Mucosa of descending colon (tissue), 3 donors: ENCODE results near the gene SLTM. TPM values are rescaled to one million over a fixed set of nuclear protein-coding genes. Genes with fewer than 3 reads are reported as not detected.
"Not testable (repeated sequence)": the region's sequence is repeated elsewhere in the genome, so short reads cannot be mapped to it uniquely, and the experiment has no call there.

Experiments used
- ATAC-seq: fragments of 200-7000 bp; cut with Tn5 transposase; one replicate; pipeline ENCODE4 v1.9.1; 2020; ENCODE audit warnings: mild to moderate bottlenecking, moderate library complexity
- DNase-seq, 3 donors: peaks; one replicate each; pipeline ENCODE4 v3.0.0-alpha.2; 2020
- H3K36me3 ChIP-seq: fragments of 200-600 bp; one replicate; pipeline ENCODE4 v1.8.0; 2021; ENCODE audit warnings: low read depth, mild to moderate bottlenecking
- H3K4me1 ChIP-seq: fragments of 200-600 bp; one replicate; pipeline ENCODE4 v1.8.0; 2021; ENCODE audit warnings: low read depth, mild to moderate bottlenecking
- H3K4me3 ChIP-seq: fragments of 200-600 bp; one replicate; pipeline ENCODE4 v1.8.0; 2021; ENCODE audit warnings: mild to moderate bottlenecking
- H3K9me3 ChIP-seq: fragments of 200-600 bp; one replicate; pipeline ENCODE4 v1.8.0; 2021; ENCODE audit warnings: mild to moderate bottlenecking
- intact Hi-C, 2 donors: fragments of 100-400 bp; cut with DNase I in 1 of 2; cut with micrococcal nuclease in 1 of 2; formaldehyde crosslinking; loops; one replicate each; pipeline versions ENCODE4 v1.11.0 to v1.11.1; 2022; cut with DNase I, micrococcal nuclease
- total RNA-seq, 3 donors: library from RNA; stranded (reverse); fragmentation: NEBNext Ultra II Directional in 2 of 3; extraction: Animal tissue kit (Norgen Biotek cat#: 25700) in 2 of 3; gene quantifications; one replicate each; pipeline versions ENCODE4 v1.2.1 to v1.2.4, GENCODE V29; 2021 to 2023
- TF ChIP-seq, protein P1 (sequence below): fragments of 200-600 bp; IDR thresholded peaks from one replicate; pipeline ENCODE4 v1.8.0; 2022; ENCODE audit warnings: antibody characterized with exemption, mild to moderate bottlenecking
- donor health status: DM: no; HTN: no; CAD: no; lungs with moderate emphysema.
- donor health status: DM: no; HTN: no; CAD: no.
- donor health status: DM: no; HTN: yes; CAD: no.

Gene SLTM
- total RNA-seq, 3 donors from 2014 or later: 75.6 to 94.7 (median 82.8) TPM

DNA sequence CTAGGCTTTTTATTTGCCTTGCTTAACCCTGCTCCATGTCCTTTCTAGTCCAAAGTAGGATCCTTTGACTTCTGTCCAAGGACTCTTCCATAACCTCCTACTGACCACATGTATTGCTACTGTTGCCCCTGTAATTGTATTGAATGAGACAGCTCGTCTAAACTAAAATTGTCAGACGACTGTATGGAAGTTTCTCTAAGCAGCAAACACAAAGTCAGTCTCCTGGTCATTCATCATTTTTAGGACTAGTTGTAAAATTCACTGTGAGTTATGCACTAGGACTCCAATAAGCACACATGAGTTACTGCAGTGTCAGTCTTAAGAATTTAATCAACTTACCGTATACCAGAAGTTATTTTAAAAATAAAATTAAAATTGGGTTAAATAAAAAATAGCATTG is 32.8 kb downstream of the SLTM start:
- peaks cover 4% of the 10 kb centered on the region for H3K36me3 ChIP-seq
- ATAC-seq (no peak), DNase-seq (no peak)
- TF ChIP-seq, protein P1, sequence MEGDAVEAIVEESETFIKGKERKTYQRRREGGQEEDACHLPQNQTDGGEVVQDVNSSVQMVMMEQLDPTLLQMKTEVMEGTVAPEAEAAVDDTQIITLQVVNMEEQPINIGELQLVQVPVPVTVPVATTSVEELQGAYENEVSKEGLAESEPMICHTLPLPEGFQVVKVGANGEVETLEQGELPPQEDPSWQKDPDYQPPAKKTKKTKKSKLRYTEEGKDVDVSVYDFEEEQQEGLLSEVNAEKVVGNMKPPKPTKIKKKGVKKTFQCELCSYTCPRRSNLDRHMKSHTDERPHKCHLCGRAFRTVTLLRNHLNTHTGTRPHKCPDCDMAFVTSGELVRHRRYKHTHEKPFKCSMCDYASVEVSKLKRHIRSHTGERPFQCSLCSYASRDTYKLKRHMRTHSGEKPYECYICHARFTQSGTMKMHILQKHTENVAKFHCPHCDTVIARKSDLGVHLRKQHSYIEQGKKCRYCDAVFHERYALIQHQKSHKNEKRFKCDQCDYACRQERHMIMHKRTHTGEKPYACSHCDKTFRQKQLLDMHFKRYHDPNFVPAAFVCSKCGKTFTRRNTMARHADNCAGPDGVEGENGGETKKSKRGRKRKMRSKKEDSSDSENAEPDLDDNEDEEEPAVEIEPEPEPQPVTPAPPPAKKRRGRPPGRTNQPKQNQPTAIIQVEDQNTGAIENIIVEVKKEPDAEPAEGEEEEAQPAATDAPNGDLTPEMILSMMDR: no peak
- no peak overlapping the region for H3K4me3 ChIP-seq
- H3K9me3 ChIP-seq: no peaks in the 10 kb centered on the region
- intact Hi-C loops: no loop called here
- no peaks in the 10 kb centered on the region for H3K4me1 ChIP-seq

DNA sequence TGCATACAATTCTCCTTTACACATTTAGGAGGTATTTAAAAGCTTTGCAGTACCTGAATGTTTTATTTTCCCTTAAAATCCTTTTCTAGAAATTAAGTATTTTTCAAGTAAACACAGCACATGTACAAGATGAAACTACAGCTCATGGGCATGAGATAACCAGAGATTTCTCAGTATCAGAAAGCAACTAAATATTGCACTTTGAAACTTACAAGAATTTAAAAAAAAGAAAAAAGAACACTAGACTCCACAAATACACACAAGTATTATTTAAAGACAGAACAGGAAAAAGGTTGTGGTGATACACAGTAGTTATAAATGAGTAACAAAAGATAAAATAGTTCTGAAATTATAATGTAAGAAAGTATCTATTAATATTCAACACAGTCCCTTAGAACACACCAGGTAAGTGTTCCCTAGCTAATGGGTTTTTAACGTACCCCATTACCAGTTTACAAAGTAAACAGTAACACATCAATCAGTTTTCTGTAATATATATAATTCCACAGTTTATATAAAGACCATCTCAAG is 35.3 kb downstream of the SLTM start:
- Histone ChIP-seq H3K9me3 (no peaks in the 10 kb centered on the region), H3K4me3 (no peak overlapping the region), H3K36me3 (no peaks in the 10 kb centered on the region), H3K4me1 (no peaks in the 10 kb centered on the region)
- intact Hi-C loops: no loop called here
- ATAC-seq: no peak
- no peak for DNase-seq
- TF ChIP-seq, protein P1: no peak

DNA sequence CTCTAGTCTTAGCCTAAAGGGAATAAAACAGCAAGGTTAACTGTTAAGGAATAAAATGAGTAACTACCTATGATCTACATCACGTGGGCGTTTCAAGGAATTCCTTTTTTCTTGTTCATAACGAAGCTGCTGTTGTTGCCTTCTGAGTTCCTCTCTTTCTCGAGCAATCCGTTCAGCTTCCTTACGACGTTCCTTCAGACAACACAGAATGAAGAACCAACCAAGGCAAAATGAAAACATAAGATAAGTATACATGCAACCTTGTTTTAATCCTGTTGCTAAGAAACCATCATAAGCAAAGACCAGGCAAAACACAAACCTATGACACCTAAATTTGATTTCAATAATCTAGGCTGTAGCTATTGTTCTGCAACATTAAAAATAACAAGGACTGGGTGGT is 44.1 kb downstream of the SLTM start:
- Histone ChIP-seq H3K9me3 (no peaks in the 10 kb centered on the region), H3K4me1 (no peaks in the 10 kb centered on the region), H3K4me3 (no peak overlapping the region), H3K36me3 (peaks cover 18% of the 10 kb centered on the region)
- ATAC-seq (no peak), DNase-seq (no peak)
- intact Hi-C loops: no loop called here
- TF ChIP-seq, protein P1: no peak

DNA sequence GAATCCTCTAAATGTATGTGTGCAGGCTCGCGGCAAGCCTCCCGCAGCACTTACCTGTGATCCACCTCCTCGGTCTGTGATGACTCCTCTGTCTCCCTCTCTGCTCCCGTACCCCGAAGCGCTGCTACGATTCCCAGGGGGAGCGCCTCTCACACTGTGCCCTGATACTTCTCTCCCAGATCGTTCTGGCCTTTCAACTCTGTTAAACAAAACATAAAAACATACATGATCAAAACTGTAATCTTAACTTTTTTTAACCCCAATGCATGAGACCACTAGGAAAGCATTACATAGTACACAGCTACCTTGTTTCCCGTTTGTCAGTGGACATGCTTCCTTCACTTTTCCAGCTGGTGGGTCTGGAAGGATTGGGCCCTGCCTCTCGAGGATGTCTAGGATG is 46.6 kb downstream of the SLTM start:
- Histone ChIP-seq H3K4me1 (no peaks in the 10 kb centered on the region), H3K4me3 (no peak overlapping the region), H3K36me3 (peaks cover 18% of the 10 kb centered on the region), H3K9me3 (no peaks in the 10 kb centered on the region)
- no peak for DNase-seq
- TF ChIP-seq, protein P1: no peak
- no peak for ATAC-seq
- intact Hi-C loops: no loop called here

DNA sequence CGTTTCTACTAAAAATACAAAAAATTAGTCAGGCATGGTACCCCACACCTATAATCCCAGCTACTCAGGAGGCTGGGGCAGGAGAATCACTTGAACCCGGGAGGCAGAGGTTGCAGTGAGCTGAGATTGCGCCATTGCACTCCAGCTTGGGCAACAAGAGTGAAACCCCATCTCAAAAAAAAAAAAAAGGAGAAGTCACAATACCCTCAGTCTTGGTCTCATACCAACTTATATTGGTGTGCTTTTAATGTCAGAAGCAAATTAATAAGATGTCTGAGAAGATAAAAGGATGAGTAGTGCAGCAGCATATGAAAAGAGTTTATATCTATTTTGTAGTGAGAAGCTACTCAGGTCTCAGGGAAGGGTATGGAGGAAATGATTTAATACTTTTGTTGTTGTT is 49.6 kb downstream of the SLTM start:
- H3K9me3 ChIP-seq, H3K4me3 ChIP-seq, intact Hi-C loops, ATAC-seq, H3K4me1 ChIP-seq, DNase-seq: not testable (repeated sequence)
- peaks cover 14% of the 10 kb centered on the region for H3K36me3 ChIP-seq

DNA sequence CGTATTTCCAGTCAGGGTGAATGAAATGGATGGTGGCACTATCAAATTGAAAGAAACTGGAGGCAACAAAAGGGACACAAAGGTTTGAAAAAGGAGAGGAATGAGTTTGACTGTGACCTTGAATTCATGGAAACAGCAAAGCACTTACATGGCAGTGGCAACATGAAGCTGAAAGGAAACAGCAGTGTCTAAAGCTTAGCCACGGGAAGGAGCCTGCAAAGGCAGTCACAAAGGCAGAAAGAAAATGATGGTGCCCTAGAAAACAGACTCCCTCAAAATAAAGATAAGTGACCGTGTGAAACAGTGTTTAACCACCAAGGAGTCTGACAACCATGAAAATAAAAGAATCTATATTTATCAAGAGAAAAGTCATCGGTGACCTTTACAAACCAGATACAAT is 51.2 kb downstream of the SLTM start:
- Histone ChIP-seq H3K9me3 (no peaks in the 10 kb centered on the region), H3K4me3 (no peak overlapping the region), H3K36me3 (peaks cover 10% of the 10 kb centered on the region), H3K4me1 (no peaks in the 10 kb centered on the region)
- DNase-seq (no peak), ATAC-seq (no peak)
- intact Hi-C loops: no loop called here
- TF ChIP-seq, protein P1: no peak
